GM11168 (cell line): ENCODE data around the gene KRT83.
"Not testable (repeated sequence)": the region's sequence is repeated elsewhere in the genome, so short reads cannot be mapped to it uniquely, and the experiment has no call there.

Experiments
- in situ Hi-C: fragments of 300-500 bp; cut with MboI; formaldehyde crosslinking; loops from one replicate; pipeline ENCODE4 v1.12.0; 2022; ENCODE audit warnings: low sequenced_read_pairs; ENCODE audit not compliant: unreplicated experiment

Gene KRT83

DNA sequence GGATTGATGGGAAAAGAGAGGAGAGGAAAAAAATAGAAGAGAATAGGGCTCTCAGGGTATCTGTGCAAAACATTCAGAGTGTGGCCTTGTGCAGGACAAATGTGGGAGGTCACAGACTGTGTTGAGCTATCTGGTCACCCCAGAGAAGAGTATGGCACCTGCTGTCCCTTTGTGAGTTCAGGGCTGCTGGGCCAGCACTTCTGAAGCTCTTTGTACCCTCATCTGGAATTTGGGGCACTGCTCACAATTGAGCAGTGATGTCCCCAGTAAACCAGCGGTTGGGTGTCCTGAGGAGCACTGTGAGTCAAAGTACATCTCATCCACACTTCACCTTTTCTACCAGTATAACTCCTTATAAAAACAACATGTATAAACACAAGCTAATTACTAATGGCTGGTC is 27.3 kb downstream of the KRT83 start:
- in situ Hi-C loops = no loop called here

DNA sequence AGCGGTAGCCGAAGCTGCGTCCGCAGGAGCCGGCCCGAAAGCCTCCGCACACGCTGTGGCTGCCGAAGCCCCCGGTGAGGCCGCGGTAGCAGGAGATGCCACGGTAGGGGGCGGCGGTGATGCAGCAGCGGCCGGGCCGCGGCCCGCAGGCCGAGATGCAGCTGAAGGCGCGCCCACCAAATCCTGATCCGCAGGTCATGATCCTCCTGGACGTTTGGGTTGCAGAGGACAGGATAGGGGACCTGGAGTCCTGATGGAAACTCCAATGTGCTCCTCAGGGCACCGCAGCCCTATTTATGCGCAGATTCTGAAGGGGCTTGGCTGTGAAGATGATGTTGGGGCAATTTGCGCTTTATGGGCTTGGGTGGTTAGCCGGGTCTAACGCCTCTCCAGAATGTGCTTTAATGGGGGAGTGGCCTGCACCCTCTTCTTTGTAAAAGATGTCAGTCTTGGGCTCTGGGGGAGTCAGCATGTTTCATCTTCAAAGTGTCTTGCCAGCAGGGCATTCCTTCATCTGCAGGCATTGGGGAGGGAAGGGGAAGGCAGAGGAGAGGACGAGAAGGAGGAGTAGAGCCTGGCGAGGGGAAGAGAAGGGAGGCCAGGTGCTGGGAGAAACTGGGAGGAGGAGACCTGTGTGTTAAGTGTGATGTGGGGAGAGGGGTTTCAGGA is 29.8 kb downstream of the KRT83 start, which contains the start of gene KRT81:
Gene KRT81 (minus strand): TSS at position 268 of the 669 bp plus-strand sequence. CDS start 69 bp downstream, at position 199.
- in situ Hi-C loops = no loop called here

DNA sequence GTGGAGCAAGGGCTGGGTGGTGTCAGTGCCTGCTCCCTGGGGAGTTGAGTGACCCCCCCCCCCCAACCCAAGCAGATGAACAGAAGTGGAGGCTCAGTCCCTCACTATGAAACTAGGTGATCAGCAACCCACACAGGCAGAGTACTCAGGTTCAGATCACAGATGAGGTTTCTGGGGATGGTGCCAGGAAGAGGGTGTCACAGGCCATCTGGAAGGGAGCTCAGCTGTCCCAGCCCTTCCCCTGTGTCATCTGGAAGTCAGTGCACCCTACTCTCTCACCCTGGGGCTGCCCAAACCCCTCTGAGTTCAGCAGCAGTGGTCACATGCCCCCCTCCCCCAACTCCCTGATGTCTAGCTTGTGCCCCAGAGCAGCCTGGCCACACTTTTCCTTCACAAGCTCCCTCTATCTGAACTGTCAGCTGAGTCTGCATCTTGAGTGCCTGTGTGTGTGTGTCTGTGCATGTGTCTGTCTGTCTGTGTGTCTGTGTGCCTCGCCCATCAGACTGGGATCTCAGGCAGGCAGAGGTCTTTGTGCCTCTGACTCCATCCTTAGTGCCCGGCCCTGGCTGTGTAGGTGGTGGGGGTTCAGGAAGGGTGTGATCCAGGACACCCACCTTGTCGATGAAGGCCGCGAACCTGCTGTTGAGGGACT is 30.6 kb downstream of the KRT83 start:
- in situ Hi-C loops = not testable (repeated sequence)

DNA sequence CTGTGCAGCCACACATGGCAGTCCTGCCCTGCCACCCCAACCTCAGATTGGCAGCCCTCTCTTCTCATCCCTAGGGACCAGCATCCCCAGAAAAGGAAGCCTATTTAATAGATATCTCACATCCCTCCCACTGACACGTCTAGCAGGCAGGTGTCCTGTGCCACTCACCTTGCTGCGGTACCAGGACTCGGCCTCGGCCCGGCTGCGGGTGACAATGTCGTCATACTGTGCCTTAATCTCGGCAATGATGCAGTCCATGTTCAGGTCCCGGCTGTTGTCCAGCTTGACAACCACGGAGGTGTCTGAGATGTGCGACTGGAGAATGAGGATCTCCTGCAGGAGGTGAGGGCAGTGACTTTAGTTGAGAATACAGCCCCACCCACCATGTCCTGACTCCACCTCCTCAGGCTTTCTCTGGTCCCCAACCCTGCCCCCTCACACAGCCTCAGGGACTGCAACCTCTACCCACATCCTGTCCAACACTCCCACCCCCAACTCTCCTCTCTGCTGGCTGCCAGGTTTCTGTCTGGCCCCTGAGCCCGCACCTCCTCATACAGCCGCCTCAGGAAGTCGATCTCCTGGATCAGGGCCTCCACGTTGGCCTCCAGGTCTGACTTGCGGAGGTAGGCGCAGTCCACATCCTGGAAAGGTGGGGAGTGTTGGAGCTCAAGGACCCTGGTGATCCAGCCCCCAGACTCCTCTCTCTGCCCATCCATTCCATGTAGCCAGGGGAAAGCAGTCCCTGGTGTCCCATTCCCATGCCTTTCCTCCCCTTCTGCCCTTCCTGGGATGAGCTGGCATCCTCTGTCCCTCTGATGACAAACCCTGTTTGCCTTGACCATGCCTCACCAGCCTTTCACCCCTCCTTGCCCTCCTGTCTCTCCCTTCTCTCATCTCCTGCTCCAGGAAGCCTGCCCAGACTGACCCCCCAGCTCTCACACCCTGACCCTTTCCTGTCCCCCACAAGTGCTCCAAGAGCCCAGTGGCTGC is 33.1 kb downstream of the KRT83 start:
- in situ Hi-C loops = not testable (repeated sequence)

DNA sequence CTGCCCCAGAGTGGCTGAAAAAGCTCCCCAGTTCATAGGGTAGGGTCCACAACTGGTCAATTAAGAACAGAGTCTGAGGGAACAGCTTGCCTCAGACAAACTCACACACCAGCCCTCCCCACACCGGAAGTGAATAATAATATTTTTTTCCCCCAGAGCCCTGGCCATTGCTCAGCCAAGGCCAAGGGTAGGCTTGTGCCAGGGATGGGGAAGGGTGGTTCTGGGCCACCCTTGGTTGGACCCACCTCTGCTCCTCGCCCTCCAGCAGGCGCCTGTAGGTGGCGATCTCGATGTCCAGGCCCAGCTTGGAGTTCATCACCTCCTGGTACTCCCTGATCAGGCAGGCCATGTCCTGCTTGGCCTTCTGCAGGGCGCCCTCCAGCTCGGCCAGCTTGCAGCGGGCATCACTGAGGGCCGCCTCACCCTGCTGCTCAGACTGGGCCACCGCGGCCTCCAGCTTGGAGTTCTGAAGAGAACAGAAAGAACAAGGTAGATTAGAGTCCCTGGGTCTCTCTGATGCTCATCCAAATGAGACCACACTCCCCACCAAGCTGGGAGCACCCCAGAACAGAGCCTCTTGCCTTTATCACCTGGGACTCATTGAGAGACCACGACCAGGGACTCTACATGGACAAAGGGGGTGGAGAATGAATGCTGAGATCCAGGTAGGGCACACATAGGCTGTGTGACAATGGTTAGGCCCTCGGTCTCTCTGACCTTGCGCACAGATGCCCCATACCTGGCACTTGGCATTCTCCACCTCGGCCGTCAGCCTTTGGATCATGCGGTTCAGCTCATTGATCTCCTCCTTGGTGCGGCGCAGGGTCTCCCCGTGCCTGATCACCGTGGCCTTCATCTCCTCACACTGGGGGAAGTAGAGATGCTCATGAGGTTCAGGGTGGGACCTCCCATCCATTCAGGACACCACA is 34.1 kb downstream of the KRT83 start:
- in situ Hi-C loops = not testable (repeated sequence)

DNA sequence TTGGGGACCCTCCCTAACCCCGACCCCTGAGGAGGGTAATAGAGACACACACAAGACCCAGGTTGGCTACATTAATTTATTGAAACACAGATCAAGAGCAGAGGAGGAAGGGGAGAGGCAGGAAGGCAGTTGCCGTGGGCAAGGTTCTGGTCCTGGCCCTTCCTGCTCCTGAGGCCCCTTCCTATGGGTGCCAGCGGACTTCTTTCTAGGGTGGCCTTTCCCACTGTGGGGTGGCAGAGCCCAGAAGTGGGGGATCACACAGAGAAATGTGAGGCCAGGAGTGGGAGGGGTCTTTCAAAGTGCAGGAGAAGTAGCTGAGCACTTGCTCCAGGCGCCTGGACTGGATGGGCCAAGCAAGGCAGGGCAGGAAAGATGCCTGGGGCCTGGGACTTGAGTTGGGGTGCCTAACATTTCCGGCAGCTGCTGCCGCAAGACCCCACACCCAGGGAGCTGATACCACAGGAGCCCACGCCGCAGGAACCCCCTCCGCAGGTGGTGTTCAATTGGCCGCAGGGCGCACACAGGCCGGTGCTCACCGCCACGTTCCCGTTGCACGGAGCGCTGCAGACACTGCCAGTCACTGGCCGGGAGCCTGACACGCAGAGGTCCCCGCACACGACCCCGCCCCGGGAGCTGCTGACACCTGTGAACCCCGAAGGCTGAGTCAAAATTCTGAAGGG is 35.2 kb downstream of the KRT83 start:
- in situ Hi-C loops = no loop called here

DNA sequence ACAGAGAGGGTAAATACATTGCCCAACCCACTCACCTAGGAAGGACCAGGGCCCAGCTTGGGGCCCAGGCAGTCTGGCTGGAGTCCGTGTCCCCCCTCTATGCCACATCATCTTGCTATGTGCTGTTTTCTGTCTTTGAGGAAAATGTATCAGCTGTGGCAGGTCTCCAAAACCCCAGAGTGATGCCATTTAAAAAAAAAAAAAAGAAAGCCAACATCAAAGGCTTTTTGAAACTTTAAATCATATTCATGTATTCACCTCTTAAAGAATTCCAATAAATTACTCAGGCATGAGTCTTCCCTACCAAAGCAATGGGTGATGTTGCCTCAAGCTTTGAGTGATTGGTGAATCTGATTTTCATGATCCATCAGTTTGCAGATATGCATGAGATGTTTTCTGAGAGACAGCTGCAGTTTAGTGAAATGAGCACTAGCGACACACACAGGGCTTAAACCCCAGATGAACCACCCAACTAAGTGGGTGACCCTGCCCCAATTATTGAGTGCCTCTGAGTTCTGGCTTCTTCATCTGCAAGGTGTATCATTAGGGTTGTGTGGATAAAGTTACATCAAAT is 35.9 kb downstream of the KRT83 start:
- in situ Hi-C loops = no loop called here

DNA sequence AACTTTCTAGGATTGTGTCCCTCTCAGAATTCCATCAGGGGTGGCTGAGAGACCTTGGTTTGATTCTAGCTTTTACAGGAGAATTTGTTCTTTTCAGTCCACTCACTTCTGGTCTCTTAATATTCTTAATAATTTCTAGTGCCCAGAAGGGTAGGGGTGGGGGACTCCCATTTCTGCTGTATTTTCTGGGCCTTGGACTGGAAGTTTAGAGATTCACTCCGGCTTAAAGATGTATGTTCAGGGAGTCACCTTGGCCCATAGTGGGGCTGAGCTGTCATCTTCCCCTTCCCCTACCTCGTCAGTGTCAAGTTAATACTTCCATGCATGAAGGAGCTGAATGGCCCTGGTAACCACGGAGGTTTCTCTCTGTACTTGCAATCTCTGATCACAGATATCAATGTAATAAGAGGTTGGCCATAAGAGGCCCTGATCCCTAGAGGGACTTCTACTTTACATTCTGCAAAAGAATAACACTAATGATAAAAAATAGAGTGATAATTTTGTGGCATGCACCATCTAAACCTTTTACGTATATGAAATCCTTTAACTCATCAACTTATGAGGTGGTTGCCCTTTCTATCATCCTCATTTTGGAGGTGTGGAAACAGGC is 36.5 kb downstream of the KRT83 start:
- in situ Hi-C loops = no loop called here

DNA sequence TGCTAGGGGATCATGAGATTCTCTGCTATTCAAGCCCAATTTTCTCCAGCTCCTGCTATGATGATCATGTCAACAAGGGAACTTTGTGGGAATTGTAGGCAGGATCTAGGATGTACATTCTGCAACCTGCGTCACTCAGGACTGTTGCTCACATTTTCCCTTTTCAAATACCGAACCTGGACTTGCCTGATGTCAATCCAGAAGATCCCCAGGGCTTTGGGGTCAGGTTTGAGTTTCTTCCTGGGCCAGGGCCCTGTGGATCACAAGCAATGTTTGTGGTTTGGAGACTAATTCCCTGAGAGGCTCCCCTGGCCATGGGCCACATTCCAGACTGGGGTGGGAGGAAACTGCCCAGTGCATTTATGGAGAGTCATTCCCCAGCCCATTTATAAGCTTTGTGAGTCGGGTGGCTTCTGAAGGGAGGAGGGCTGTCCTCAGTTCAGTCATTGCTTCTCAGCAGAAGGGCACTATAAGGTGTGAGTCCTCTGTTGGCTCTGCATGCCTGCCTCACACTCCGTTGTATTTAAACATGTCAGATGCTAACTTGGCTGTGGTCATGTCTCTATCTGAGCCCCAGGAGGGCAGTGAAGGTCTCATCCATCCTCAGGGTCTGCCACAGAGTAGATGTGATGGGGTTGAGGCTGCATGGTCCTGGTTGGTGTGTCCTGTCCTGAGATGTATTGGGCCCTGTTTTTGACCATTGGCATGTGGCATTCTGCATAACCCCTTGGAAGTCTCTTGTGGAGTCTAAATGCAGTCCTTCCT is 40.2 kb downstream of the KRT83 start:
- in situ Hi-C loops = no loop called here

DNA sequence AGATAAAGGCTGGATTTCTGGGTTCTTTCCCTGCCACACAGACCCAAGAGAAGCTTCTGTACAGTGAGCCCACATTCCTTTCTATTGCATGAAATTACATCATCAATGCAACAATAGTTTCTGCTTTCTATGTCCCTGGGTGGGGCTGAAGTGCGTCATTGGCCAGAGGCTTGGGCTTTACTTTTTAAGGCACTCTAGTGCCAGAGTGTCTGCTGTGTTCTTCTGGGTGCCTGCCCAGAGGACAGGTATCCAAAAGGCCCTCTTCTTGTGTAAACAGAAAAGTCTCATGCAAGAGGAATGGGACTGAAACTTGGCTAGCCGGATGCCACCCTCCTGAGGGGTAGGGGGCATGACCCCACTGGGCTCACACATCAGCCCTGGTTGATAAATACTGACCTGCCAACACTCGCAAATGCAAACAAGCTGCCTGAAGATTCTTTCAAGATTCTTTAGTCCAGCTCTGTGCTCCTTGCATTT is 40.8 kb downstream of the KRT83 start:
- in situ Hi-C loops = no loop called here

DNA sequence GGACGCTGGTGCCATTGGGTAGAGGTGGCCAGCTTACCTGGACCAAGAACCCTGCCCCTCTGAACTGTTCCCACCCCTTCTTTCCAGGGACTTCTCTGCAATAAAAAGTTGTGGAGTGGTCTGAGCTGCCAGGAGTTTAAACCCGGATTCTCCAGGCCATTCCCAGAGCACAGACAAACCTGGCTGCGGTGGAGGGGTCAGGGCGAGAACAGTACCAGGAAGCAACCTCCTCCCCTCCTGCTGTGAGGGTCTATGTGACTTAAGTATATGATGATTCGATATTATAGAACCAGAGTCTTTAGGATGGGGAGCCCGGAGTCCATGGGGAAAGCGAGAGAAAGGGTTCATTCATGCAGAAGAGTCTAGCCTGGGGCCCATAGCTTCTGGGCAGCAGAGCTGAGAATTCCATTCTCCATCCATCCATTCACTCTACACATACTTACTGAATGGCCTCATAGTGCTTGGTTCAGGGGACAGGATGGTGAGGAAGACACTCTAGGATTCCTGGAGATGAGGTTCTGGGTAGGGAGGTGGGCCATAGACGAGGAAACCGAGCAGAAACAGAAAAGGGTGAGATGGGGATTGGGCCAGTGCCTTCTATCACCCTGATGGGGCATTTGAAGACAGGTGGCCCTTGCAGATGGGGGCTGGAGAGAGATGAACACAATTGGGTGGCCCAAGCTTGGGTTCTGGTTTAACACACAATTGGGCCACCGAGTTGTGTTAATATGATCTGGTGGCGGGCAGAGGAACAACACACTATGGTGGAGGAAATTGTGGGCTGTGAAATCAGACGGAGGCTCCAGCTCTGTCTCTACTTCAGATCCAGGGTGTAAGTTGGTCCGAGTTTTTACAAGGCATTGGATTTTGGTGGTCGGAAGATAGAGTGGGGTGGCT is 41.5 kb downstream of the KRT83 start:
- in situ Hi-C loops = no loop called here

DNA sequence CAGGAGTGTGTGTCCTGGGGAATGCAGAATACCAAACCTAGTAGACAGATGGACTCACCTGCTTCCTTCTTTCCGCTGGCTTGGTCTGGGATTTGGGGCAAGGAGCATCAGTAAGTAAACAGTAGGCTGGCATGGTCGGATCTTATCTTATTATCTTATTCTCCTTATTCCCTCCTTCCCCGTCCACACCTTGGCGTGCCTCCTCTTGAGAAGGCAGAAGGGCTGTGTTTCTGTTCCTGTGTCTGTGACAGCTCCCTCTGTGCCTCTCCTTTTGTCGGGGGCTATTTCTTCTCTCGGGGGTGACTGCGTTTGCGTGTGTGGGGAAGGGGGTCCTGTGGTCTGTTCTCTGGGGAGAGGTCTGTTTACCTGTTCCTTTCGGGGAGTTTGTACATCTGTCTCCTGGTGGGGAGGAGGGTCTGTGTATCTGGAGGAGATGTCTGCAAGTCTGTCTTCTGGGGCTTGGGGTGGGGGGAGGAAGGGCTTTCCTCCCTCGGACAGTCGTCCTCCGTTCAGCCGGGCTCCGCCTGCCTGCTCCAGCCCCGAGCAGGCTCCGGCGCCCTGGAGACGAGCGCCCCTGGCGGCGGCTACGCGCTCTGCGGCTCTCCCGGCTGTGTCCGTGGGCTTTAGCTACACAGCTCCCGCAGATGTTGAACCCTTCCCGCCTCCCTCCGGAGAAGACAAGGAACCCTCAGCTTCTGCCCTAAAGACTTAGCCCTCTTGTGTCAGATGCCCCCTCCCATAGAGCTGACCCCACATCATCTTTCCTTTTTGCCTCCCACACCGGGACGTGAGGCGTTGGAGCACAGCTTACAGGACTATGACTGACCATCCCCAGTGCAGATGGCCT is 42.4 kb downstream of the KRT83 start:
- in situ Hi-C loops = no loop called here

DNA sequence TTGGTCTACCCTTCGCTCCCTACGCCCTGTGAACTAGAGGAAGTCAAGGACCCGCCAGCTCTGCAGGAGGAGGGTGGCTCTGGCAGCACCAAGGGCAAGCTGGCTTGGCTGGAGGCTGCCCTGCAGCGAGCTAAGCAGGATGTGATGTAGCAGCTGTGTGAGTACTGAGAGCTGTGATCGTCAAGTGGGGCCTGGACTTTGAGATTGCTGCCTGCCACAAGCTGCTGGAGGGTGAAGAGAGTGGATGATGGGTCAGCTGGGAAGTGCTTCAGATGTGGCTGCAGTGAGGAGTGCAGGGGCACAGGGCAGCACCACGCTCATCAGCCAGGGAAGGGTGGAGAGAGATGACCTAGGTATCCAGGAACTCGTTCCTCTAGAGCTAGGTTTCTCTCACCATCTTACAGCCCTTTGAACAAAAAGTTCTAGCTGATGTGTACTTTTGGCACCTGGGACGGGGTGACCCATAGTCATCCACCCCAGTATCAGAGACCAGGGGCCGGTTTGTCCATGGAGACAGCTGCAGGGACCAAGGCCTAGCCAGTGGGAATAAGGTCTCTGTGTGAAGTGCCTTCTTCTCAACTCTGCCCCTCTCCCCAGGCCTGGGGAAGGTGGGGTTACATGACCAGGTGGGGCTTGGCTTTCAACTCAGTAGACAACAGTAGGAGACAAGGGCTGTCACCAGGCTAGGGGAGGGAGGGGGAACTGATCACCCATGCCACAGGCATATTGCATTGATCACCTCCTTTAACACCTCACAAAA is 43.5 kb downstream of the KRT83 start:
- in situ Hi-C loops = no loop called here

DNA sequence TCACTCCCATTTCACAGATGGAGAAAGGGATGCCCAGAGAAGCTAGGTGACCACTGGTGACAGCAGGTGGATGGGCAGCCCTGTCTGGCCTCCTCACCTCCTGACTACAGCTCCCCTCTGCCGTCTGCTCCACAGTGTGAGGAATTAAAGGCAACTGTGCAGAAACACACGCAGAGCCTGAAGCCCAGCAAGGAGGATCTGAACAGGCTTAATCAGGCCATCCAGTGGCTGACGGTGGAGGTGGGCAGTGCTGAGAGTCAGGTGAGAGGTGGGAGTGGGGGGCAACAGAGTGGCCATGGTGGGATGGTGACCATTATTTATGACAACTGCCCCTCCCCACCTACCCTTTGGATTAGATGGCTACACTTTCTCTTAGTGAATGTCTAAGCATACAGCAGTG is 45.5 kb downstream of the KRT83 start:
- in situ Hi-C loops = no loop called here

DNA sequence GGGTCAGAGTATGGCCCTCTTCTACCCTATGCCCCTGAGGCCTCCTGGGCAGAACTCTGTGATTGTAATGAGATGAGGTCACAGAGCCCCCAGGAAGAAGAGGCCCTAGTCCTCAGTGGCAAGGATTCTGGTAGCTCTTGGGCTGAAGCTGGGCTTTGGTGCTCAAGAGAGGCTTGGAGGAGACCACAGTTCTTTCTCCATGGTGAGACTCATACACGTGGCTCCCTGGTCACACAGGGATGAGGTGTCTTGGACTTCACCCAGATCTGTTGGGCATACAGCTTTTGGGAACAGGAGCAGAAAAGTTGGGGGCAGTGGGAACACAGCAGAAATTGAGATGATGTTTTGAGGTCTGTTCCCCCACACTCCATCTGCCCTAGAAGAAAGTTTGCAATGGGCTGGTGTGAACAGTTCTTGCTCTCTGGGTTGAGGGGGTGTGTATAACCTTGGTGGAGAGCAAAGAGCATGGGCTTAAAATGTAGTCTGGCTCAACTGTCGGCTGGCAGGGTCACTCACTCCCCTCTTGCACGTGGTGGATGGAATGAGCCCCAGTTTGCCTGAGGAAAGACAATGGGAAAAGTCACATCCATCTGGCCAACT is 46.6 kb downstream of the KRT83 start, which contains the start of gene KRT86:
Gene KRT86 (plus strand): TSS at position 125 of the 600 bp plus-strand sequence. CDS start 27,272 bp downstream, outside the sequence.
- in situ Hi-C loops = no loop called here
